Ovary (tissue), 3 donors: ENCODE data around the gene STOML2.

Source experiments
- POLR2A ChIP-seq: fragments of 450-650 bp; IDR thresholded peaks from one replicate; pipeline ENCODE4 v1.6.1; 2017; ENCODE audit warnings: antibody characterized with exemption, mild to moderate bottlenecking, moderate library complexity
- TF ChIP-seq, protein P1 (sequence below), 3 donors: fragments of 450-650 bp in 2 of 3; fragments of 200-600 bp in 1 of 3; IDR thresholded peaks; one replicate each; pipeline versions ENCODE4 v1.5.1 to v1.8.0; 2016 to 2022; ENCODE audit warnings: antibody characterized with exemption in 3 of 3, mild to moderate bottlenecking in 1 of 3
- donor health status: DM: no; HTN: no; CAD: no.

DNA sequence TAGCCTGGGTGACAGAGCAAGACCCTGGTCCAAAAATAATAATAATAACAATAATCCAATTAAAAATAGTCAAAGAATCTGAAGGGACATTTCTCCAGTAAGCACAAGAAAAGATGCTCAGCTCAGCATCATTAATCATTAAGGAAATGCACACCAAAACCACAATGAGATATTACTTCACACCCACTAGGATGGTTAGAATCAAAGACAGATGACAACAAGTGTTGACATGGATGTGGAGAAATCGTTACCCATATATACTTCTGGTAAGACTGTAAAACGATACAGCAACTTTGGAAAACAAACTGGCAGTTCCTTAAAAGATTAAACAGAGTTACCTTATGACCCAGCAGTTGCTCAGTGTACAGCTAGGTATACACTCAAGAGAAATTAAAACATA, 17.9 kb downstream of the STOML2 start:
- TF ChIP-seq, protein P1, sequence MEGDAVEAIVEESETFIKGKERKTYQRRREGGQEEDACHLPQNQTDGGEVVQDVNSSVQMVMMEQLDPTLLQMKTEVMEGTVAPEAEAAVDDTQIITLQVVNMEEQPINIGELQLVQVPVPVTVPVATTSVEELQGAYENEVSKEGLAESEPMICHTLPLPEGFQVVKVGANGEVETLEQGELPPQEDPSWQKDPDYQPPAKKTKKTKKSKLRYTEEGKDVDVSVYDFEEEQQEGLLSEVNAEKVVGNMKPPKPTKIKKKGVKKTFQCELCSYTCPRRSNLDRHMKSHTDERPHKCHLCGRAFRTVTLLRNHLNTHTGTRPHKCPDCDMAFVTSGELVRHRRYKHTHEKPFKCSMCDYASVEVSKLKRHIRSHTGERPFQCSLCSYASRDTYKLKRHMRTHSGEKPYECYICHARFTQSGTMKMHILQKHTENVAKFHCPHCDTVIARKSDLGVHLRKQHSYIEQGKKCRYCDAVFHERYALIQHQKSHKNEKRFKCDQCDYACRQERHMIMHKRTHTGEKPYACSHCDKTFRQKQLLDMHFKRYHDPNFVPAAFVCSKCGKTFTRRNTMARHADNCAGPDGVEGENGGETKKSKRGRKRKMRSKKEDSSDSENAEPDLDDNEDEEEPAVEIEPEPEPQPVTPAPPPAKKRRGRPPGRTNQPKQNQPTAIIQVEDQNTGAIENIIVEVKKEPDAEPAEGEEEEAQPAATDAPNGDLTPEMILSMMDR (IDR thresholded peaks at IDR 0.05), result no peak
- TF ChIP-seq POLR2A, result no peak
